ENCODE results near the gene SLC38A8.

SLC38A8 gene

GRCh38 chr16:84027625-84028024 lies 15.0 kb downstream of the SLC38A8 start:
- no peak for DNase-seq

DNA sequence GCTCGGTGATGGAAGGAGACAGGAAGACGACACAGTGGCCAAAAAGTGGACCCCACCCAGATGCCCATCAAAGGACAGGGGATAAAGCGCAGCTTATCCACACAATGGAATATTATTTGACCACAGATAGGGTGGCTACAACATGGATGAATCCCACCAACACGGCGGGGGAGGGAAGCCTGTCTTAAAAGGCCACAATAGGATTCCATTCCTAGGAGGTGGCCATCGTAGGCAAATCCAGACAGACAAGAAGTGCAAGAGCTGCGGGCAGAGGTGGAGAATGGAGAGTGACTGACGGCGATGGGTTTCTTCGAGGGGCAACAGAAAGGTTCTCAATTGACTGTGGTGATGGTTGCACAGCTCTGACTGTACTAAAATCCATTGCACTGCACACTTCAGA lies 16.0 kb downstream of the SLC38A8 start:
- DNase-seq = no peak

DNA sequence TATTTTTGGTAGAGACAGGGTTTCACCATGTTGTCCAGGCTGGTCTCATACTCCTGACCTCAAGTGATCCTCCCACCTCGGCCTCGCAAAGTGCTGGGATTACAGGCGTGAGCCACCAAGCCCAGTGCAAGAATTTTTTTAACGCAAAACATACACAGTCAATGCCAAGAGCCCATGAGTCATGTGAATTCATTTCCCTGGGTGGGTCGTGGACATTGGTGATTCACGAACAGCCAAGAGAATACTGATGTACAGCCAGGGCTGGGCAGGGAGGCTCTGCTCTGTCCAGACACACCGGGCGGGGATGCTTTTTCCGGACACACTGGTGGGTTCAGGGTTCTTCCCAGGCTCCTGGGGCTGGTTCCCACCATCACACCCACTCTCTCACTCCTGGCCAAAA lies 17.7 kb downstream of the SLC38A8 start:
- no peak for DNase-seq

- DNase-seq = no peak
These were observed 20.0 kb downstream of the SLC38A8 start for GRCh38 chr16:84022644-84023043.

DNA sequence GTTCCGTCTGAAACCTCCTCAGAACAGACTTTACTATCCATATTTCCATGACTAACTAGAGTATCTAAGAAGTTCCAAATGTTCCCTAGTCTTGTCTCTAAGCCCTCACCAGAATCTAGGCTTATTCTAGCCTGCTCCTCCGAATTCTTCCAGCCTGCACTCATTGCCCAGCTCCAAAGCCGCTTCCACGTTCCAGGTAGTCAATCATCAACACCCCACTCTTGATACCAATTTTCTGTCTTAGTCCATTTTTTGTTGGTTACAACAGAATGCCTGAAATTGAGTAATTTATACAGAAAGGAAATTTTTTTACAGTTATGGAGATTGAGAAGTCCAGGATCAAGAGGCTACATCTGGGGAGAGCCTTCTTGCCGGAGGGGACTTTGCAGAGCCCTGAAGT lies 21.1 kb downstream of the SLC38A8 start:
- no peak for DNase-seq

GRCh38 chr16:84020353-84020752 lies 22.2 kb downstream of the SLC38A8 start:
- DNase-seq = no peak

DNA sequence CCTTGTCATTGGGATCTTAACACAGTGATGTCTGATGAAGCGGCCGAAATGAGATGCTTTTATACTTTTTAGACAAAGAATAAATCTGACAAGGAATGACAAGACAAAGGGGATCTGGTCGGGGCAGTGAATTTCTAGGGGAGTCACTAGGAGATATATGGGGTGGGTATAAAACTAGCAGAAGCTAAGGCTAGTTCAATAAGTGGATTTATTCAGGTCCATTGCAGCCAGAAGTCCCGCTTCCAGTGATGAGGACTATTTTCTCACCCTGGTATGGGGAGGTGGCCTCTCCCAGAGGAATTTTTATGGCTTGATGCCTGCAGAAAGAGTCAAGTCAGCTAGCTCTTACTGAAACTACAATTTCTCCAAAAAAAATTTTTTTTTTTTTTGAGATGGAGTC lies 23.9 kb downstream of the SLC38A8 start:
- DNase-seq = no peak

DNA sequence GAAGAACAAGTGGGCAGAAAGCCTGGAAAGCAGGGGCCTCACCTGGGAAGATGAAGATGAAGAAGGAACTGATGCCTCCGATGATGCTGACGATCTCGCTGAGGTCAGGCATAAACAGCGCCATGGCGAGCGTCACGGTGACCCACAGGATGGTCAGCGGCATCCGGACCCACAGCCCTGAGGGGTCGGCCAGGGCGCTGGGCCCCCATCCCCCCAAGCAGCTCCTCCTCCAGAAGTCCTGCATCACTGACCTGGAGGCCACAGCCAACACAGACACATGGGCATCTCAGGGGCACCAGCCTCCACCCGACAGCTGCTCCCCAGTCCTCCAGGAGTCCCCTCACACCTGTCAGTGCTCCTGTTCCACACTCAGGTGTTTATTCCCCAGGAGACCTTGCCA lies 26.1 kb downstream of the SLC38A8 start:
- DNase-seq = no peak

DNA sequence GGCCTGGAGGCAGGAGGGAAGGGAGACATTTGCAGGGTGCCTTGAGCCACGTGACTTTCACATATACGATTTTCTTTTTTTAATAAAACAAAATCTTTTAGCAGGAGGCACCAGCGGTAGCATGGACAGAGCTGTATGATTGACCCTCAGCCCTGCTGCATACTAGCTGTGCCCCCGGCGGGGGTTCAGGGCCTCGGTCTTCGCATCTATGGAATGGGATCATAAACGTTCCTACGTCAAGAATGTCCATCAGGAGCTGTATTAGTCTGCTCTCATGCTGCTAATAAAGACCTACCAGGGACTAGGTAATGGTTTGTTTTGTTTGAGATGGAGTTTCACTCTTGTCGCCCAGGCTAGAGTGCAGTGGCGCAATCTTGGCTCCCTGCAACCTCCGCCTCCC lies 27.2 kb downstream of the SLC38A8 start:
- DNase-seq = no peak

DNA sequence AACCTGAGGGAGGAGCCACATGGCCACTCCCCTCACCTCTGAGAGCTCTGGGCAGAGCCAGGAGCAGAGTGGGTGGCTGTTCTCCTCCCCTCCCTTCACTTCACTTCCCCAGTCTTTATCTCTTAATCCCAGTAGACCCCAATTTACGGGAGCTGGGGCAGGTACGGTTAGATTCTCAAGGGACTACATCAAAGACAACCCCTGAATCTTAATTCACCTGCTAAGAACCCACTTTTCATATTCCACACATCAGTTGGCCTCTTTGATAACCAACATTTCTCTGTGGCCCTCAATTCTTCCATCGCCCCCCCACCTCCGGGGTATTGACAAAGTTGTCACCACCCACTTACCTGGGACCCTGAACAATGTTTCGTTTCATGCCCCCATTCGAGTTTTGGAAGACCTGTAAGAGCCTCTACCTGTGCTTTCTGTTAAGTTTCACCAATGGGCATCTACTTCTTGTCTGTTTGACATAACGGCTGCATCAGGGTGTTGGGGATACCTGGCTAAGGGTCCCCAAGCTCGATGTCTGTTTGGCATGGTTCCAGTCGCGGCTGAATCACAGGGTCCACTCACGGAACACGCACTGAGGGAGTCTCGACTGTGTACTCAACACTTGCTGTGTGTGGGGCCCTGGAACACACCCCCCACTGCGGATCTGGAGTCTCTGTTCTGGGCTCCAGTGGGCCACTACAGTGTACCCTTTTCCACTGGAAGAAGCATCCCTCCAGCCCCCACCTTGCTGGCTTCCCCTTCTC lies 27.8 kb downstream of the SLC38A8 start:
- DNase-seq = no peak

DNA sequence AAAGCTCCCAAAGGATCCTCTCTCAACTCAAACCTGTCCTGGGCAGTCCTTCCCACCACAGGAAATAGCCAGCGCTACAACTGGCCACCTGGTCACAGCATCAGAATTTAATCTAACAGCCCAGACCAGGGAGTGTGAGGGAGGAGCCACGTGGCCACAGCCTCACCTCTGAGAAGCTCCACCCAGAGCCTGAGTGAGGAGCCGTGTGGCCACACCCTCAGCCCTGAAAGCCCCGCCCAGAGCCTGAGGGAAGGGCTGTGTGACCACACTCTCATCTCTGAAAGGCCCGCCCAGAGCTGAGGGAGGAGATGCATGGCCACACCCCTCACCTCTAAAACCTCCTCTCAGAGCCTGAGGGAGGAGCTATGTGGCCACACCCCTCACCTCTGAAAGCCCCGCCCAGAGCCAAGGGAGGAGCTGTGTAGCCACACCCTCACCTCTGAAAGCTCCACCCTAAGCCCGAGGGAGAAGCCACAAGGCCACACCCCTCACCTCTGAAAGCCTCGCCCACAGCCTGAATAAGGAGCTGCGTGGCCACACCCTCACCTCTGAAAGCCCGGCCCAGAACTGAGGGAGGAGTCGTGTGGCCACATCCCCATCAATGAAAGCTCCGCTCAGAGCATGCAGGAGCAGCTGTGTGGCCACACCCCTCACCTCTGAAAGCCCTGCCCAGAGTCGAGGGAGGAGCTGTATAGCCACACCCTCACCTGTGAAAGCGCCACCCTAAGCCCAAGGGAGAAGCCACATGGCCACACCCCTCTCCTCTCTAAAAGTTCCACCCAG lies 28.6 kb downstream of the SLC38A8 start:
- DNase-seq = no peak

- no peak for DNase-seq
These were observed 33.3 kb downstream of the SLC38A8 start for GRCh38 chr16:84009282-84009681.

DNA sequence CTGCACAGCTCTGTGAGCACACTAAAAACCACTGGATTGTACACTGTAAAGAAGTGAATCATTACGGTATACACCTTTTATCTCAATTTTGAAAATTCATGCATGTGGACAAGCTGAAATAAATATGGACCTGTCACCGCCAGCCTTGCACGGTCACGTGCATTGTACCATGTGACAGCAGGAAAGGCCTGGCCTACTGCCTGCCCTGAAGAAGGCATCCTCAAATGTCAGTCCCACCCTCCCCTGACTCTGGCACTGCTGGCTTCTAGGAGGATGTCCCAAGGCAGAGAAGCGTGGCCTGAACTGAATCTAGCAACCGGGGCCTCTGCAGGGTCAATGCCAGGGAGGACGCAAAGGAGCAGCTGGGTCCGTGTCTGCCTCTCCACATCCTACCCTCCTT lies 34.6 kb downstream of the SLC38A8 start:
- DNase-seq = no peak

DNA sequence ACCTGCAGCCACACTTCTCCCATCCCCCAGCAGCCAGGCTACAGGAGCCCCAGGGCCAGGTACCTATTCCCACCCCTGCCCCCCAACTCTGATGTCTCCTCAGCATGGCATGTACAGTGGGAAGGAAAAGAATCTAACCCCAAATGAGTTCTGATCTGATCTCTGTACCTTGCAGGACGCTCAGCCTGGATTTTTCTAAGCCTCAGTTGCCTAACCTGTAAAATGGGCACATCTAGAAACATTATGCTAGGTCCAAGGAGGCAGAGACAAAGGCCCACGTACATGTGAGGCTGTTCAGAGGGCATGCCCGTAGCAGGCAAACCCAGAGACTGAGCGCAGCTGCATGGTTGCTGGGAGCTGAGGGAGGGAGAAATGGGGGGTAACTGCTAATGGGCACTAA lies 35.1 kb downstream of the SLC38A8 start:
- no peak for DNase-seq

GRCh38 chr16:84005391-84005790 lies 37.2 kb downstream of the SLC38A8 start:
- no peak for DNase-seq

GRCh38 chr16:84004442-84004841 lies 38.2 kb downstream of the SLC38A8 start:
- no peak for DNase-seq

- no peak for DNase-seq
These were observed 39.6 kb downstream of the SLC38A8 start for GRCh38 chr16:84003038-84003437.

DNA sequence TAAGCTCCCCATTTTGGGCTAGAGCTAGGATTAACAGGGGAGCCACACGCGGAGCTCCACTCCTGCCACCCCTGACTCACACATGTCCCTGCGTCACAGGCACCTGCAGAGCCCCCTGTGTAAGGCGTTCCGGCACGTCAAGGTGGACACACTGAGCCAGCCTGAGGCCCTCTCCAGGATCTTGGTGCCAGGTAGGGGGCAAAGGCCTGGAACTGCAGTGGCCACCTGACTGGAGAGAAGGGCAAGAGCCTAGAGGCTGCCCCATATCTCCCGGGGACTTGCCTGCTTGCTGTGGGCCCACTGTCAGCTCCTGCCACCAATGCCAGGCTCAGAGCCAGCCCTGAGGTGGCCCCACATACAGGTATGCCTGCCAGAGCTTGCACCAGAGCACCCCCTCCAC lies 40.9 kb downstream of the SLC38A8 start:
- DNase-seq = no peak

- DNase-seq = no peak
These were observed 41.5 kb downstream of the SLC38A8 start for GRCh38 chr16:84000989-84001642.

GRCh38 chr16:83998091-83998490 lies 44.5 kb downstream of the SLC38A8 start:
- no peak for DNase-seq

GRCh38 chr16:83996481-83997252 lies 45.9 kb downstream of the SLC38A8 start:
- DNase-seq = no peak

DNA sequence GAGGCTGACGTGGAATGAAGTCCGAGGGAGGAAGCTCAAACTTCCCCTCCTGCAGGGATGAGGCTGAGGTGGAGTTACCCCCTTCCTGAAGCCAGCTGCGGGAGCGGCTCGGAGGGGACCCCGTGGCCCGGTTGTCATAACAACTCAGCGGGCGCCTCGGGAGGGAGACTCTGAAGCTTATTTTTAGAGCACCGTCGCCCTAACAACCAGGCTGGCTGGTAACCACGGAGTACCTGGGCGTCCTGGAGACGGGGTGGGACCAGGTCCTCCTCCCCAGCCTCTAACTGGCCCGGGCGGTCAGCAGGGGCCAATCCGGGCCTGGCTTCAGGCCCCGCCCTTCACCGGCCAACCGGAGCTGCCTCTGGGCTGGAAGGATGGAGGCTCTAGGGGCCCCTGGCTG lies 46.8 kb downstream of the SLC38A8 start:
- DNase-seq = no peak

GRCh38 chr16:83994703-83995102 lies 47.9 kb downstream of the SLC38A8 start:
- no peak for DNase-seq

Measured in NCI-H1694 treated with DMSO at 0.1 percent for 48 hours (cell line).